ENCODE measurements around the gene ZNF611. TPM values are rescaled to one million over a fixed set of nuclear protein-coding genes. Genes with fewer than 3 reads are reported as not detected.
A peak's percentile ranks its signal among the peaks of the same experiment; 100 is the strongest.
"Not testable (repeated sequence)": the region's sequence is repeated elsewhere in the genome, so short reads cannot be mapped to it uniquely, and the experiment has no call there.

Gene ZNF611
- total RNA-seq, 2 donors from 2014 or later = 4.0 to 6.6 TPM

DNA sequence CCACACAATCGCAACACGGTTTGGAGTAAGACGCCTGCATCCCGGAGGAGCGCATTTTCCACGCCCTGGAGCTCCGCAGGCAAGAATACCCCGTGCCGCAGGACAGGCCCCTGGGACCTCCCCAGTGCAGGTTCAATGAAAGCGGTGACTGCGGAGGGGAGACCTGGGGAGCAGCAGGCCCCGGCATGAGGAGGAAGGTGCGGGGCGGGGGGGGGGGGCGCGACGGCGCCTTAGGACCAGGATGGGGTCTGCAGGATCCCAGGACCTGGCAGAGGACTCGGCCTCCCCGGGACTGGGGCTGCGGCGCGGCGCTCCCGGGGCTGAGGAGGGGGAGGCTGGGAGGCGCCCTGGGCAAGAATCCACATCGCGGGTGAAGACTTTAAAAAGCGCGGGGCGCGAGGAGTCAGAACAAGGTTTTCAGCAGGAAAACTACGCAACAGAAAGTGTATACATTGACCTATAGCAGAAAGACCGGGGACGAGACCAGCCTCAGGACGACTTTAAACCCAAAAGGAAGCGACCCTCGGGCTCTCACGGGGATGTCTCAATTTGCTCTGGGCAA is 432 bp downstream of the ZNF611 start:
- H3K27me3 ChIP-seq = no peaks in the 10 kb centered on the region
- peaks cover 0 to 12% of the 10 kb centered on the region in 2 donors for H3K4me1 ChIP-seq
- H3K36me3 ChIP-seq = no peaks in the 10 kb centered on the region
- H3K27ac ChIP-seq = peak overlapping the region; percentile 88 to 89
- no peak for DNase-seq (ENCODE audit: low spot score)
- TF ChIP-seq, protein P1, sequence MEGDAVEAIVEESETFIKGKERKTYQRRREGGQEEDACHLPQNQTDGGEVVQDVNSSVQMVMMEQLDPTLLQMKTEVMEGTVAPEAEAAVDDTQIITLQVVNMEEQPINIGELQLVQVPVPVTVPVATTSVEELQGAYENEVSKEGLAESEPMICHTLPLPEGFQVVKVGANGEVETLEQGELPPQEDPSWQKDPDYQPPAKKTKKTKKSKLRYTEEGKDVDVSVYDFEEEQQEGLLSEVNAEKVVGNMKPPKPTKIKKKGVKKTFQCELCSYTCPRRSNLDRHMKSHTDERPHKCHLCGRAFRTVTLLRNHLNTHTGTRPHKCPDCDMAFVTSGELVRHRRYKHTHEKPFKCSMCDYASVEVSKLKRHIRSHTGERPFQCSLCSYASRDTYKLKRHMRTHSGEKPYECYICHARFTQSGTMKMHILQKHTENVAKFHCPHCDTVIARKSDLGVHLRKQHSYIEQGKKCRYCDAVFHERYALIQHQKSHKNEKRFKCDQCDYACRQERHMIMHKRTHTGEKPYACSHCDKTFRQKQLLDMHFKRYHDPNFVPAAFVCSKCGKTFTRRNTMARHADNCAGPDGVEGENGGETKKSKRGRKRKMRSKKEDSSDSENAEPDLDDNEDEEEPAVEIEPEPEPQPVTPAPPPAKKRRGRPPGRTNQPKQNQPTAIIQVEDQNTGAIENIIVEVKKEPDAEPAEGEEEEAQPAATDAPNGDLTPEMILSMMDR (IDR thresholded peaks at IDR 0.05) = no peak
- no peaks in the 10 kb centered on the region for H3K9me3 ChIP-seq
- H3K4me3 ChIP-seq = peak overlapping the region; percentile 84 to 94

DNA sequence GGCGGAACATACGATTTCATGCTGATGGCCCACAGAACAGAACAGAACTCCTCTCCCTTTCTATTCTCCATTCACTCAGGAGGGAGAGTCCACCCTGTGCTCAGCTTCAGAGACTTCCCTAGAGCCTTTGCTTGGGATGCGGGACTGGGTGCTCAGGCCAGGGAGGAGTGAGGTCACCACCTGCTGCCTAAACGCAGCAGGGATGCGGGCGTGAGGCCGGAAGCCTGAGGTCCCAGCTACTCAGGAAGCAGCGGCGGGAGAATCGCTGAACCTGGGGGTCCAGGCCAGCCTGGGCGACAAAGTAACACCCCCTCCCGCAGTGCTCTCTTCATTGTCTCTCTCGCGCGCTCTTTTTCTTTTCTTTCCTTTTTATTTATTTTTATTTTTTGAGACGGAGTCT is 8.8 kb downstream of the ZNF611 start:
- H3K36me3 ChIP-seq = peaks cover 13% of the 10 kb centered on the region
- DNase-seq (ENCODE audit: low spot score); H3K27ac ChIP-seq; H3K4me1 ChIP-seq; H3K9me3 ChIP-seq; H3K27me3 ChIP-seq; H3K4me3 ChIP-seq: not testable (repeated sequence)

DNA sequence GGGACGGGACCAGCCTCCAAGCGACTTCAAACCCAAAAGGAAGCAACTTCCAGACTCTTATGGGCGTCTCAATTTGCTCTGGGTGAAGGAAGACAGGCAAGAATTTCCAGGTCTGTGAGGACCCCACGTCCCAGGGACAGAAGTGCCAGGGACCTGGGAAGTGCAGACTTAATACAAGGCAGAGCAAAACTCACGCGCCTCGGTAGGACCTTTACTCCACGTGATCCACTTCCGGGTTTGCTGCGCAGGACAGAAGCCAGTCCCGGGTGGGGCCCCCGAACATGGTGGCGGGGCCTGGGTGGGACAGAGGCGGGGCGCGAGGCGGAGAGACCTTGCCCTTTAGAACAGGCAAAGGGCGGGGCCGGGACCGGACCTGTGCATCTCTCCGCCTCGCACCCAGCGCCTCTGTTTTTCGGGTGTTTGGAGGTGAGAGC is 9.3 kb downstream of the ZNF611 start:
- Histone ChIP-seq H3K4me1 (no peaks in the 10 kb centered on the region), H3K27ac (no peak overlapping the region), H3K27me3 (no peaks in the 10 kb centered on the region), H3K4me3 (no peak overlapping the region), H3K9me3 (no peaks in the 10 kb centered on the region), H3K36me3 (peaks cover 18% of the 10 kb centered on the region)
- TF ChIP-seq, protein P1 (IDR thresholded peaks at IDR 0.05) = no peak
- DNase-seq (ENCODE audit: low spot score) = no peak

DNA sequence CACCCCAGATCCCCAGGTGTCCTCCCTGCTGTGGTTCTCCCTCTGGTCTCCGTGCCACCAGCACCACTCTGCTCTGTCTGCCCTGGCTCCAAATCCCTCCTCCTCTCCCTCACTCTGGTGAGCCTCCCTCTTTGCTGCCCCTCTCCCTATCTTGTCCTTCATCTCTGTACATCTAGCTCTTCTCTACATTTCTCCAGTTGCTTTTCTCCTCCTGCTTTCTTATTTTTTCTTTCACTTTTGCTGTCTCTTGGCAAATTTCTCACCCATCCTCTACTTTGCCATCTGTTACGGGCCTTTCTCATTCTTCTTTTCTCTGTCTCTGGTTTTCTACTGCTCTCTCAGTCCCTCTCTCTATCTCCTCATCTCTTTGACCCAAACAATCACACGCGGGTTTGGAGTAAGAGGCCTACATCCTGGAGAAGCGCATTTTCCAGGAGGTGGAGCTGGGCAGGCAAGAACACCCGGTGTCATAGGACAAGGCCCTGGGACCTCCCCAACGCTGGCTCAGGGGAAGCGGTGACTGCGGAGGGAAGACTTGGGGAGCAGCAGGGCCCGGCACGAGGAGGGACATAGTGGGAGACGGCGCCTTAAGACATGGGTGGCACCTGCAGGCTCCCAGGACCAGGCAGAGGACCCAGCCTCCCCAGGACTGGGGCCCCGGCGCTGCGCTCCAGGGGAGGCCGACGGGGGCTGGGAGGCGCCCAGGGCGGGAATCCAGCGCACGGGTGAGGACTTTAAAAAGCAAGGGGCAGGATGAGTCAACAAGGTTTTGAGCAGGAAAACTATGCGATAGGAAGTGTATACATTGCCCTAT is 9.9 kb downstream of the ZNF611 start:
- TF ChIP-seq, protein P1 (IDR thresholded peaks at IDR 0.05) = no peak
- H3K27me3 ChIP-seq = no peaks in the 10 kb centered on the region
- no peak overlapping the region for H3K27ac ChIP-seq
- H3K36me3 ChIP-seq = peaks cover 21% of the 10 kb centered on the region
- no peaks in the 10 kb centered on the region for H3K9me3 ChIP-seq
- DNase-seq (ENCODE audit: low spot score) = no peak
- no peak overlapping the region for H3K4me3 ChIP-seq
- no peaks in the 10 kb centered on the region for H3K4me1 ChIP-seq

DNA sequence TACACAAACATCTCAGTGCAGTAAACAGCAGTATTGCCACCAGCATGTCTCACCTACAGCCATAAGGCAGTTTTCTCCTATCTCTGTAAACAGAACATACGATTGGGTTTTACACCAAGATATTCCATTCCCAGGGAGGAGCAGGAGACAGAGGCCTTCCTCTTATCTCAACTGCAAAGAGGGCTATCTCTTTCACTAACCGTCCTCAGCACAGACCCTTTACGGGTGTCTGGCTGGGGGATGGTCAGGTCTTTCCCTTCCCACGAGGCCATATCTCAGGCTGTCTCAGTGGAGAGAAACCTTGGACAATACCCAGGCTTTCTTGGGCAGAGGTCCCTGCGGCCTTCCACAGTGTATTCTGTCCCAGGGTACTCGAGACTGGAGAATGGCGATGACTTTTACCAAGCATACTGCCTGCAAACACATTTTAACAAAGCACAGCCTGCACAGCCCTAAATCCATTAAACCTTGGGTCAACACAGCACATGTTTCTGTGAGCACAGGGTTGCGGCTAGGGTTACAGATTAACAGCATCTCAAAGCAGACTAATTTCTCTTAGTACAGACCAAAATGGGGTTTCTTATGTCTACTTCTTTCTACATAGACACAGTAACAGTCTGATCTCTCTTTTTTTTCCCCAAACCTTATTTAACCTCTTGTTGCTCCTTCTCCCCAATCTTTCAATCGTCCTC is 10.8 kb downstream of the ZNF611 start:
- H3K4me1 ChIP-seq; H3K4me3 ChIP-seq; H3K9me3 ChIP-seq; DNase-seq (ENCODE audit: low spot score); H3K27ac ChIP-seq; H3K27me3 ChIP-seq: not testable (repeated sequence)
- H3K36me3 ChIP-seq = peaks cover 21% of the 10 kb centered on the region

DNA sequence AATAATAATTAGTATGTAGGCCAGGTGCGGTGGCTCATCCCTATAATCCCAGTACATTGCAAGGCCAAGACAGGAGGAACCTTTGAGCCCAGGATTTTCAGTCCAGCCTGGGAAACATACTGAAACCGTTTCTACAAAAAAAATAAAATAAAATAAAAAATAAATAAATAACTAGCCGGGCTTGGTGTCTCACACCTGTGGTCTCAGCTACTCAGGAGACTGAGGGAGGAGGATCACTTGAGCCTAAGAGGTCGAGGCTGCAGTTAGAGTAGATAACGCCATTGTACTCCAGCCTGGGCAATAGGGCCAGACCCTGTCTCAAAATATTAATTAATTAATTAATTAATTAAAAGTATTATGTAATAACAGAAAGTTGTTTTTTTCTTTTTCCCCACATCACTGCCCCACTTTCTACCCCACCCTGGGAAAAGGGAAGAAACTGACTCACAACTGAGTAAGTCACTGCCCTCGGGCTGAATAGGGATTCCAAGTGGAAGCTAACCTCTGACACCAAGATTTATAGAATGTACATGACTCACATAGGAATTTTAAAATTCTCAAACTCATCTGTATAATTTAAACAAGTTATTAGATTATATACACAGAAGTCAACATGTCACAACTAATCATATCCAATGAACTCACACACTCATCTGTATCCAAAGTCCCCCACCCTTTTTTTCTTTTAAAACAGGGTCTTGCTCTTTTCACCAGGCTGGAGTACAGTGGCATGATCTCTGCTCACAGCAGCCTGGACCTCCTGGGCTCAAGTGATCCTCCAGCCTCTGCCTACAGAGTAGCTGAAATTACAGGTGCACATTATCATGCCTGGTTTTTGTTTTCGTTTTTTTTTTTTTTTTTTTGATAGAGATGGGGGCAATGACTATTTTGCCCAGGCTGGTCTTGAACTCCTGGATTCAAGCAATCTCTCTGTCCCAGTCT is 12.5 kb downstream of the ZNF611 start:
- TF ChIP-seq, protein P1 (IDR thresholded peaks at IDR 0.05) = no peak
- peaks cover 16% of the 10 kb centered on the region for H3K36me3 ChIP-seq
- H3K4me3 ChIP-seq = no peak overlapping the region
- no peaks in the 10 kb centered on the region for H3K4me1 ChIP-seq
- no peak overlapping the region for H3K27ac ChIP-seq
- no peak for DNase-seq (ENCODE audit: low spot score)
- no peaks in the 10 kb centered on the region for H3K9me3 ChIP-seq
- no peaks in the 10 kb centered on the region for H3K27me3 ChIP-seq

DNA sequence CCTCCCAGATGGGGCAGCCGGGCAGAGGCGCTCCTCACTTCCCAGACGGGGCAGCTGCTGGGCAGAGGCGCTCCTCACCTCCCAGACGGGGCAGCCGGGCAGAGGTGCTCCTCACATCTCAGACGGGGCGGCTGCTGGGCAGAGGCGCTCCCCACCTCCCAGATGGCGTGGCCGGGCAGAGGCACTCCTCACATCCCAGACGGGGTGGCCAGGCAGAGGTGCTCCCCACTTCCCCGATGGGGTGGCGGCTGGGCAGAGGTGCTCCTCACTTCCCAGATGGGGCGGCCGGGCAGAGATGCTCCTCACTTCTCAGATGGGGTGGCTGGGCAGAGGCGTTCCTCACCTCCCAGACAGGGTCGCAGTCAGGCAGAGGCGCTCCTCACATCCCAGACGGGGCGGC is 14.3 kb downstream of the ZNF611 start:
- H3K9me3 ChIP-seq; H3K27ac ChIP-seq; DNase-seq (ENCODE audit: low spot score); H3K4me3 ChIP-seq; H3K27me3 ChIP-seq; H3K36me3 ChIP-seq; H3K4me1 ChIP-seq: not testable (repeated sequence)
